Measurements from ENCODE around the gene BAIAP2. TPM values are rescaled to one million over a fixed set of nuclear protein-coding genes. Genes with fewer than 3 reads are reported as not detected.

Gene BAIAP2
- total and polyA plus RNA-seq, 8 donors, result 4.7 to 16.4 (median 11.1) TPM

- FAIRE-seq (no peak), ATAC-seq (no peak), DNase-seq (peak in 2 of 6 donors; percentile 32 to 70)
- no peak overlapping the region for H3K27ac ChIP-seq
- H3K4me1 ChIP-seq, result peaks cover 2 to 14% (median 11%) of the 10 kb centered on the region in 3 donors
- no peak overlapping the region for H3K4me3 ChIP-seq
- no peaks in the 10 kb centered on the region for H3K27me3 ChIP-seq
- H3K9me3 ChIP-seq, result no peaks in the 10 kb centered on the region
- H3K36me3 ChIP-seq, result no peaks in the 10 kb centered on the region
- no peak for TF ChIP-seq CTCF (IDR thresholded peaks at IDR 0.05)
- WGBS, 2 donors, result 87 to 88% methylated on average over 34 of the region's 34 CpGs
- intact Hi-C loops (cut with DNase I), result no loop called here
Measured at GRCh38 chr17:81032641-81033480, 2.1 kb upstream of the BAIAP2 start.

GRCh38 chr17:81033535-81034167, 1.3 kb upstream of the BAIAP2 start:
- no peaks in the 10 kb centered on the region for H3K9me3 ChIP-seq
- H3K36me3 ChIP-seq, result no peaks in the 10 kb centered on the region
- peaks cover 9 to 21% (median 19%) of the 10 kb centered on the region in 3 donors for H3K4me1 ChIP-seq
- ATAC-seq, result no peak
- FAIRE-seq, result no peak
- TF ChIP-seq CTCF (IDR thresholded peaks at IDR 0.05), result no peak
- no peaks in the 10 kb centered on the region for H3K27me3 ChIP-seq
- WGBS, 2 donors, result 22 to 23% methylated on average over 22 of the region's 22 CpGs
- intact Hi-C loops (cut with DNase I), result no loop called here
- no peak overlapping the region for H3K27ac ChIP-seq
- peak overlapping the region; percentile 35 to 60 (median 46) for H3K4me3 ChIP-seq
- peak in 3 of 6 donors; percentile 26 to 58 (median 52) for DNase-seq

GRCh38 chr17:81034168-81034777, 678 bp upstream of the BAIAP2 start:
- WGBS, 2 donors, result 2% methylated on average over 28 to 49 of the region's 49 CpGs
- ATAC-seq (peak; percentile 1 to 30 (median 9)), DNase-seq (no peak), FAIRE-seq (no peak)
- H3K36me3 ChIP-seq, result no peaks in the 10 kb centered on the region
- intact Hi-C loops (cut with DNase I), result no loop called here
- no peak overlapping the region for H3K27ac ChIP-seq
- no peak for TF ChIP-seq CTCF (IDR thresholded peaks at IDR 0.05)
- no peaks in the 10 kb centered on the region for H3K27me3 ChIP-seq
- no peaks in the 10 kb centered on the region for H3K9me3 ChIP-seq
- peak overlapping the region; percentile 35 to 60 (median 46) for H3K4me3 ChIP-seq
- H3K4me1 ChIP-seq, result peaks cover 11 to 27% (median 23%) of the 10 kb centered on the region in 3 donors

- Histone ChIP-seq H3K36me3 (no peaks in the 10 kb centered on the region), H3K9me3 (no peaks in the 10 kb centered on the region), H3K27ac (no peak overlapping the region), H3K4me3 (peak overlapping the region in 3 of 4 donors; percentile 35 to 60 (median 51)), H3K27me3 (no peaks in the 10 kb centered on the region), H3K4me1 (peaks cover 11 to 27% (median 23%) of the 10 kb centered on the region in 3 donors)
- peak in 2 of 6 donors; percentile 46 to 82 for DNase-seq
- no peak for ATAC-seq
- FAIRE-seq, result no peak
- intact Hi-C loops (cut with DNase I), result no loop called here
- 22 to 25% methylated on average over 46 to 66 of the region's 66 CpGs for WGBS, 2 donors
- no peak for TF ChIP-seq CTCF (IDR thresholded peaks at IDR 0.05)
Measured at GRCh38 chr17:81035521-81036196, 708 bp downstream of the BAIAP2 start.
